HG02884 (cell line): ENCODE measurements around the gene CDC42BPA.
"Not testable (repeated sequence)": the region's sequence is repeated elsewhere in the genome, so short reads cannot be mapped to it uniquely, and the experiment has no call there.

Source experiments
- ATAC-seq: cut with Tn5 transposase; IDR thresholded peaks from one replicate; pipeline ENCODE4 v1.9.1; 2021; ENCODE audit warnings: mild to moderate bottlenecking, moderate library complexity; ENCODE audit not compliant: unreplicated experiment

CDC42BPA gene

GRCh38 chr1:226972931-226973330, 345.4 kb downstream of the CDC42BPA start:
- no peak for ATAC-seq

- ATAC-seq: no peak
Measured at GRCh38 chr1:226971765-226972164, 346.5 kb downstream of the CDC42BPA start.

DNA sequence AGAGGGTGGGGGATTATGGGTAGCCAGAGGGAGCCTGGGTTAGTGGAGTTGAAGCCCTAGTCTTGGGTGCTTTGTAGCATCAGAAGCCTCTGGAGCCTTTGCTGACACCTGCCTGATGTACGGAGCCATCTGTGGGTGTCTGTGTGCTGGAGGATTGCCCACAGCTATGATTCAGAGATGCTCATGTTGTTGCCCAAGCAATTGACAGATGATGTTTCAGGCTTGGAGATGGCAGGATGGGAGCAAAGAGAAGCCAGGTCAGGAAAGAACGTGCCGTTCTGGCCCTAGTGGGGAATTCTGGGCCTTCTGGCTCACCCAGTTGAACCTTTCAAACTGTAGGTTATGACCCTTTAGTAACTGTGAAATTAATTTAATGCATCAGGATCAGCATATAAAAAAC, 350.6 kb downstream of the CDC42BPA start:
- ATAC-seq: no peak

GRCh38 chr1:226966683-226967082, 351.6 kb downstream of the CDC42BPA start:
- no peak for ATAC-seq

DNA sequence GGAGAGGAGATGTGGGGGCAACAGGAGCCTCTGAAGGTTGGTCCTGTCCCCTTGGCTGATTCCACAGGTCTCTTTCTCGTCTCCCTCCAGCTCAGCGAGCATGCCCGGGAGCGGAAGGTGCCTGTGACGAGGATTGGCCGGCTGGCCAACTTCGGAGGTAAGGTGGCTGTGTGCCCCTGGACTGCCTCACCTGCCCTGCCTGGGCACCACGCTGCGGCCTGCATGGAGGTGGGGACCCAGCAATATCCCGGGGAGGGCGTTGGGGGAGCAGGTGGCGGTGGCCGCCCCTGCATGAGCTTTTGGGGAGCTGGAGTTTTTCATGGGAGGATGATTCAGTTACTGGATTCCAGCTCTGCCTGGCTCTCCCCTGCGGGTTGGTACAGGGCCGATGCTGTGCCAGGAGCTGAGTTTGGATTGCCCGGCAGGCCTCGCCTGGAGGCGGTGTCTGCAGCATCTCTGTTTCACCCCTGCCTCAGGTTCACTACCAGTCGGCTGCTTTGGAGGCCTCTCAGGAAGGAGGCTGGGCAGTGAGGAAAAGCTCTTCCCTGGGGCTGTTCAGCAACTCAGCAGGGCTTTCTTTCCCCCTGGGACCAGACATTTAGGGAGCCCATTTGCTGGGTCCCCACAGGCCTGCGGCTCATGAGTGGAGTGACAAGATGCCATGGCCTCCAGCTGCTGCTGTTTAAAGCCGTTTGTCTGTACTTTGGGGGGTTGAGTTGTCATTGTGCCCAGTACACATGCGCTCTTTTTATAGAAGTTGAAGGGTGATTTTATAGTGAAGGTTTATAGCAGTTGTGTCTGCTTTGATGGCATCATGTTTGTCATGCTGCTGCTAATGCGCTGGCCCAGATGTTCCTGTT, 352.5 kb downstream of the CDC42BPA start:
- no peak for ATAC-seq

DNA sequence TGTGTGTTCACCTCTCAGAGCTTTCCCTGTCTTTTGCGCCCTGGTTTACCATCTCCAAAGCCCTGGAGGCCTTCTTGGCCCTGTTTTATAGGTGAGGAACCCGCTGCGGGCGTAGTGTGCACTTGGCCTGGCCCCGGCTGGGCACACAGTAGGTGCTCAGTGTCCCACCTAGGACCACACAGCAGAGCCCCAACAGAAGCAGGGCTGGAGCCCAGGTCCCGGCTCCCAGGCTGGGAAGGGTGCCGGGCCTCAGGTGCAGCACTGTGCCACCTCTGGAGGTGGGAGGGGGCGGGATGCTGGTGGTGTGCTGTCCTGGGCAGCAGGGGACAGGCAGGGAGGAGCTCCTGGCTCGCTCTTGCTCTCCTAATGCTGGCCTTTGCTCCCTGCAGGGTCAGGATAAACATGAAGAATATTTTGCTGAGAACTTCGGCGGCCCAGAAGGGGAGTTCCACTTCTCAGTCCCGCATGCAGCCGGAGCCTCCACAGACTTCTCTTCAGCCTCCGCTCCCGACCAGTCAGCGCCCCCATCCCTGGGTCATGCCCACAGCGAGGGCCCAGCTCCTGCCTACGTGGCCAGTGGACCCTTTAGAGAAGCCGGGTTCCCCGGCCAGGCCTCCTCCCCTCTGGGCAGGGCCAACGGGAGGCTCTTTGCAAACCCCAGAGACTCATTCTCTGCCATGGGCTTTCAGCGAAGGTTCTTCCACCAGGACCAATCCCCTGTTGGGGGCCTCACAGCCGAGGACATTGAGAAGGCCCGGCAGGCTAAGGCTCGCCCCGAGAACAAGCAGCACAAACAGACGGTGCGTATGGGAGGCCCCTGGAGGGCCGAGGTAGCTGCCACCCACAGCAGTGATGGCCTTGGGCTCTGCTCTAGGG, 353.4 kb downstream of the CDC42BPA start:
- no peak for ATAC-seq

DNA sequence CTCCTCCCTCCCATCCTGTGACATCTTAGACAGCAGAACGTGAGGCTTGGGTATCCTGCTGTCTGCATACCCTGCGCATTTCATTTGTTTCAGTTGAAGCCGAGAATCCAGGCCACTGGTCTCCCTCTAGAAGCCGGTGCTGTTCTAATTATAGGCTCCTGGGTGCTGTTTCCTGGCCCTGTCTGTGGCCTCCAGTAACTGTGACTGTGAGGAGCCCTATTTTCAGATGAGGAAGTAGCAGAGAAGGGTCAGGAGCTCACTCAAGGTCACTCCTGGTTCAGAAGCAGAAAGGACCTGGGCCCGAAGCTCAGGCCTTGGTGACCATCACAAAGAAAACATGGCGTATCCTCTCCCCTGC, 354.2 kb downstream of the CDC42BPA start:
- ATAC-seq: no peak

DNA sequence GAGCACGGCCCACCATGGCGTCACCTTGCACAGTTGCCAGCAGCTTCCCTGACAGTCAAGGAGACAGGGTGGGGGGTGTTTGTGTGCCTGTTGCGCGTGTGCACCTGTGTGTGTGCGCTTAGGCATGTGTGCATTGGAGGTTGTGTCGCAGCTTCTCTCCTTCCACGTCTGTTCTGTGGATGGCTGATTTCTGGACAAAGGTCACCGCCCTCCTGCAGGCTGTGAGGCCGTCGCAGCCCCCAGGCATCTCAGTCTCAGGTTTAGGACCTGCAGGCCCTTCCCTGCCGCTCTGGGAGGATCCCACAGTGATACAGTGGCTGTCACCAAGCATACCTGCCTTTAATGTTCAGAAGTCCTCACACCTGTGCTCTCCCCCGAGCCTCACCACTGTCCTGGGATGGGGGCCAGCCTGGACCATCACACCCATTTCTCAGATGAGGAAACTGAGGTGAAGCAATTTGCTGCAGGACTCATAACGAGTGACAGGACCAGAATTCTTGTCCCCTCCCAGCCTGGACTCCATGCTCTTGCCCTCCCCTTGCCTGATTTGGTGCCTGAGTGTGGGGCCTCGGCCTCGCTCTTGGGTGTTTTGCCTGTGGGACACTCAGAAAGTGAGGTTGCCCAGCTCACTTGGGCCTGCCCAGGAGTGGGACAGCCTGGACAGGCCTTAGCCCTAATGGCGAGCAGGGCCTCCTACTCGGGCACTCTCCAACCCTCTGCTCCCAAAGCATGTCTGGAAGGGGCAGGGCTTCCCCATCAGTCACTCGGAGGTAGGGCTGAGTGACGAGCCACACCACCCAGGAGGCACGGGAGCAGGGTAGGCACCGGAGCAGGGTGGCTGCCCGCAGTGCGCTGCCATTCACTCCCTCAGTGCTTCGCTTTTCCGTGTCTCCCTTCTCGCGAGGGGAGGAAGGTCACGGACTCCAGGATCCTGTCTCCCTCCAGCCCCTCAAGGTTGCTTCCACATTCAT, 355.6 kb downstream of the CDC42BPA start:
- no peak for ATAC-seq

DNA sequence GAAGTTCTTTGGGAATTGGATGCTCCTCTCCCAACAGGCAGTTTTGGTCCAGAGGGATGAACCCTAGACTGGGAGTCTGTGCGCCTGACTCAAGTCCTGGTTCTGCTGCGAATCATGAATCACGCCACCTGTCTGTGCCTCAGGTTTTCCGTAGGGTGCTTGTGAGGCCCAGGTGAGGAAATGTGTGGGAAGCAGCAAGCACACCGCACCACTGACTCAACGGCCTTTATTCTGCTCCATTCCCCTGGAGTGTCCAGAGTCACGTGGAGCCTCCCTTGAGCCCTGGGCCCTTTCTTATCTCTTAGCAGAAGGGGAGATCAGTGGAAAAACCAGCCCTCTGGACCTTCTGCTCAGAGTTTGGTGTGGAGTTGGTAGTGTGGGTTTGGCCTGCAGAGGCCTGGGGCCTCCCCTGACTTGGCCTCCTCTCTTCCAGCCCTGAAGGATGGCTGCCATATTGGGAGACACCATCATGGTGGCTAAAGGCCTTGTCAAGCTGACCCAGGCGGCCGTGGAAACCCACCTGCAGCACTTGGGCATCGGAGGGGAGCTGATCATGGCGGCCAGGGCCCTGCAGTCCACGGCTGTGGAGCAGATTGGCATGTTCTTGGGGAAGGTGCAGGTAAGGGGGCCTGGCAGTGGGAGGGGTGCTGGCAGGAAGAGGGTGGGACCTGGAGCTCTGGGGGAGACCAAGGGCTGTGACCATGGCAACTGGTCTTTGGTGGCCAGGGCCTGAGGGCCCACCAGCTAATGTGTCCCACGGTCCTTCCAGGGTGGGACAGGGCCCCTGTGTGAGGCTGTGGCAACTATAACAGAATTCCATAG, 357.1 kb downstream of the CDC42BPA start:
- no peak for ATAC-seq

- ATAC-seq: no peak
Measured at GRCh38 chr1:226960256-226960655, 358.0 kb downstream of the CDC42BPA start.

GRCh38 chr1:226958300-226958699, 360.0 kb downstream of the CDC42BPA start:
- ATAC-seq: no peak

DNA sequence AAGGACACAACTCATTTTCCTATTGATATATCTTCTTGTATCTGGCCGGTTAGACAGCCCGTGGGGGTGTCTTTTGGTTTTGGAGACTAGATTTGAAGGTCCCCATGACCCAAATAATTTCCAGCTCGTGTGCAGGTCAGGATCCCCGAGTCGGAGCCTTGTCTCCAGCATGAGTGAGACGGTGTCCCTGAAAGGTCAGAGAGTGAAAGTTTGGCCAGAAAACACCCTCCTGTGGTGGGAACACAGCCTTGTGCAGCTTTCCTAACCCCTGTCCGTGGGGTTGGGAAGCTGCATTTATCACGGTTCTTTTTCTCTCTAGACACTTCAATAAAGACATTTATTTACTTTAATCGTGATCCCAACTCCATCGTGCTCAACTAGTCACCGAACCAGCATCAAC, 360.6 kb downstream of the CDC42BPA start:
- no peak for ATAC-seq

DNA sequence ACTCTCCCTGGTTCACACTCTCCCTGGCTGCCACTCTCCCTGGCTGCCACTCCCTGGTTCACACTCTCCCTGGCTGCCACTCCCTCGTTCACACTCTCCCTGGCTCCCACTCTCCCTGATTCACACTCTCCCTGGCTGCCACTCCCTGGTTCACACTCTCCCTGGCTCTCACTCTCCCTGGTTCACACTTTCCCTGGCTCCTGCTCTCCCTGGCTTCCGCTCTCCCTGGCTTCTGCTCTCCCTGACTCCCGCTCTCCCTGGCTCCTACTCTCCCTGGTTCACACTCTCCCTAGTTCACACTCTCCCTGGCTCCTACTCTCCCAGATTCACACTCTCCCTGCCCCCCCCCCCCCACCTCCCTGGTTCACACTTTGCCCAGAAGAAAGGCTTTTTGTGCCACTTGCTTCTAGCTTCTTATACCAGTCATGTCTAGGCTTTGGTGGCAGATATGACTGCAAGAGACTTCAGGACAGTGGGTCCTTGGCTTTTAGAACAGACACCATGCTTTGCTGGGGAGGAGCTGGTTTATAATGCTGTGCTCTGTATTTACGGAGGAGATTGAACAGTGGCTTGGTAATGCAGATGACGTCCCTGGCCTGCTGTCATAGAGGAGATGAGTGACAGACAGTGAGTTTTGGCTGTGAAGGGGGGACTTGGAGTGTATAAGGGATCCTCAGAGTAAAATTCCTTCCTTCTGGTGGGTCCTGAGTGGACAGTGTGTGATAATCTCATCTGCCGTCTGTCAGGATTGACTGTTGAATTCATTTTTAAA, 361.2 kb downstream of the CDC42BPA start:
- ATAC-seq: no peak

GRCh38 chr1:226955857-226956256, 362.4 kb downstream of the CDC42BPA start:
- not testable (repeated sequence) for ATAC-seq

DNA sequence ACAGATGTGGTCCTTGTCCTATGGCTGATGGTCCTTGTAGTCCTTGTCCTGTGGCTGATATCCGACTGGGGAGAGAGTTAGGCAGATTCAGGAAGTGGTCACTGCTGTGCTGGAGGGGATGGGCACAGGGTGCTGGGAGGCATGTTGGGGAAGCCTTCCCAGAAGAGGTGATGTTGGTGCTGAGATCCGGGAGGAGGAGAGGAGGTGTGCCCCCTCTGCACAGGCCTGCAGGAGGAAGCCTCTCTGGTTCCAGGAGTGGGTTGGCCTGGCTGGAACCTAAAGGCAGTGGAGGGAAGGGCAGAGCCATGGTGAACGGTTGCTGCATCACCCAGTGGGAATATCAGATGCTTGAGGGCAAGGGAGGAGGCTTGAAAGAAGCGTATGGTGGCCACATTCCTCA, 363.5 kb downstream of the CDC42BPA start:
- no peak for ATAC-seq

- ATAC-seq: no peak
Measured at GRCh38 chr1:226954337-226954736, 364.0 kb downstream of the CDC42BPA start.

GRCh38 chr1:226953175-226953800, 365.0 kb downstream of the CDC42BPA start:
- ATAC-seq: no peak

DNA sequence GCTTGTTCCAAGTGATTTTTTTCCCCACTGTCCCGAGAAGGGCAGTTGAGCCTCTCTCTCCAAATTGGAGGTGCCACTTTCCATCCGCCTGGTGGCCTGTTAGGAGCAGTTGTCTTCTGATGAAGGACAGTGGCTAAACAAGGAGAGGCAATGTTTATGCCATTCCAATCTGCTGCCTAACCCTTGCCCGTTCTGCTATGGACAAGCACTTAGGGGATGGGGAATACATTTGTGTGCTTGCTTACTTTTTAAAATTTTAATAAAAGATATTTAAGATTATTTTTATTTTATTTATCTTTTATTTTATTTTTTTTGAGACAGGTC, 366.2 kb downstream of the CDC42BPA start:
- ATAC-seq: no peak
